Kidney capillary endothelial cell (primary cell): ENCODE measurements around the gene ZNF248.
"Not testable (repeated sequence)": the region's sequence is repeated elsewhere in the genome, so short reads cannot be mapped to it uniquely, and the experiment has no call there.

Experiments
- DNase-seq: peaks from one replicate; pipeline ENCODE4 v3.0.0-alpha.2; 2018; ENCODE audit warnings: low spot score

Gene ZNF248

DNA sequence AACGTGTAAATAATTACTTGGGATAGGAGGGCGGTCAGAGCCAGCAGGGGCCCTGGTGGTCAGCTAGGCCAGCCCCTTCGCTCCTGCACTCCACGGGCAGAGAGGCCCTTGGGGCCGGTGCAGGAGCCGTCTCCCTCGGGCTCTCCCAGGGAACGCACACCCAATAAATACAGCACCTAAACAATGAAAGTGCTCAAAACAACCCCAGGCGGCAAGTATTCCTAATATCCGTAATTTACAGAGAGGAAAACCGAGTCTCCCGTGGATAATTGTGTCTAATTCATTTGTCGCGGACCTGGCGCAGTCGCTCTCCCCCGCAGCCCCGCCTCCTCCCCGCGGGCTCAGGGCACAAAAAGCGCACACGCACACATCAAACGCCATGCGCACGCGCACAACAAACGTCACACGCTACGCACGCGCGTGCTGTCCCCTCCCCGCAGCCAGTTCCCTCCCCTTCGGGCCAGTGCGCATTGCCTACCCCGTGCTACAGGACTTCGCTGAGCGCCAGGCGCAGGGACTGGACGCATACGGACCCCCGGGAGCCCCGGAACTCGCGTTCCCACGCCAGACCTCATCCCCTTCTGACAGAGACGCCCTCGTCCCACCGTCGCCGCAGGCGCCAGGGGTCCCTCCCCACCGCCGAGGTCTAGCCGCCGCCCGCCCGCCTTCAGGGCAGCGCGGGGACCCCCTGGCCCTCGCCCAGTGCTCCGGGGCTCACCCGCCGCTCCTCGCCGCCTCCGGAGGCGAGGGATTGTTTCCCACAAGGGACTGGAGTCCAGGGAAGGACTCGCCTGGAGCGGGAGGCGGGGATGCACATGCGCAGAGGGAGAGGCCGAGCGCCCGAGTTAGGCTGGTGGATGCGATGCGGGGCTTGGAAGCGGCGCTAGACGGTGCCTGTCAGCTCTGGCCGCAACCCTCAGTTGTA, at the start of gene ZNF248:
ZNF248 (minus strand) TSS at position 324 of the 925 bp plus-strand sequence. CDS start 1,300 bp downstream, outside the sequence.
- DNase-seq = peak; percentile 86

- no peak for DNase-seq
Observed at GRCh38 chr10:37906382-37906781, 49.0 kb upstream of the ZNF248 start.

GRCh38 chr10:37896436-37896835, 39.0 kb upstream of the ZNF248 start:
- DNase-seq = no peak

DNA sequence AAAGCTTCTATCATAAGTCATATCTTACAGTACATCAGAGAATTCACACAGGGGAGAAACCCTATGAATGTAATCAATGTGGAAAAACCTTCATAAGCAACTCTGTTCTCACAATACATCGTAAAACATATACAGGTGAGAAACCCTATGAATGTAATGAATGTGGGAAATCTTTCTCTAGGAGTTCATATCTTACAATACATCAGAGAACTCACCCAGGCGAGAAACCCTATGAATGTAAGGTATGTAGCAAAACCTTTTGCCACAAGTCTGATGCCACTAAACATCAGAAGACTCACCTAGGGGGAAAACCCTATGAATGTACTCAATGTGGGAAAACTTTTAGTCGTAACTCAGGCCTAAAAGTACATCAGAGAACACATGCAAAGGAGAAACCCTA, 38.3 kb upstream of the ZNF248 start:
- DNase-seq = no peak

DNA sequence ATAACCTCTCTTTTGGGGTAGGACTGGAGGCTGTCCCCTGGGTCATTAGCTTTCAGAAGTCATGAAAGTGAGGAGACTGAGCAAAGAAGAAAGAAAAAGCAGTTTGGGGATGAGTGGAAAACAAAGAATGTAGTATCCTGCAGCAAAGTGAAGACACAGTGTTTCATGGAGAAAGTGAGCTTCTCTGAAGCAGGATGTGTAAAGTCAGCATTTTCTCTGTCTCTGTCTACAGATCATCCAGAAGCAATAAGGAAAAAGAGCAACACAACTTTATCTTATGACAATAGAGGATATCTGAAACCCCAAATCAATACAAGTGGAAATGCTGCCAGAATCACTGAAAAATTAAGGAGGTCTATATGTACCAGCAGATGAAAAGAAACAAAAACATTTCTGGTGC, 28.4 kb upstream of the ZNF248 start:
- DNase-seq = no peak

DNA sequence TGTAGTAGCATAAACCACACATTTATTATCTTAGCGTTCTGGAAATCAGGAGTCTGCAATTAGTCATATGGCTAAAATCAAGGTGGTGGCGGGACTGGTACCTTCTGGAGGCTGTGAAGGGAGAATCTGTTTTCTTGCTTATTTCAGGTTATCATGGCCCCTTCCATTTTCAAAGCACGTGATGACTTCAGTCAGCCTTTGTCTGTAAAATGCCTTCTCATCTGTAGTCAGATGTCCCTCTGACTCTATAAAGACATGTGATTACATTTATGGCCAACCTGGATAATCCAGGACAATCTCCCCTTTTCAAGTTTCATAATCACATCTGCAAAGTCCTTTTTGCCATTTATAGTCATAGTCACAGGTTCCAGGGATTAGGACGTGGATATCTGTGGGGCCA, 15.5 kb upstream of the ZNF248 start:
- no peak for DNase-seq

DNA sequence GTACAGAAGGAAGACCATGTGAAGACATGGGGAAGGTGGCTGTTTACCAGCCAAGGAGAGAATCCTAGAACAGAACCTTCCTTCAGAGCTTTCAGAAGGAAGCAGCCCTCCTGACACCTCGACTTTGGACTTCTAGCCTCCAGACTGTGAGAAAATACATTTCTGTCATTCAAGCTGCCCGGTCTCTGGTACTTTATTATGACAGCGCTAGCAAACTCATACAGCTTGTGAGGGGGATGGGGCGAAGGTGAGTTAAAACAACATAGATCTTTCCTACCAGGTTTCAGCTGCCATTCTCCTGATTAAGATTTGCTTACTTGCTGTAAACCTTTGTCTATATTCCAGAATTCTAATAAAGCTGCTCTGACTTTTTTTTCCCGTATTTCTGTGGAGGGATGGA, 14.9 kb upstream of the ZNF248 start:
- DNase-seq = no peak

- DNase-seq = no peak
Observed at GRCh38 chr10:37871568-37872251, 14.3 kb upstream of the ZNF248 start.

DNA sequence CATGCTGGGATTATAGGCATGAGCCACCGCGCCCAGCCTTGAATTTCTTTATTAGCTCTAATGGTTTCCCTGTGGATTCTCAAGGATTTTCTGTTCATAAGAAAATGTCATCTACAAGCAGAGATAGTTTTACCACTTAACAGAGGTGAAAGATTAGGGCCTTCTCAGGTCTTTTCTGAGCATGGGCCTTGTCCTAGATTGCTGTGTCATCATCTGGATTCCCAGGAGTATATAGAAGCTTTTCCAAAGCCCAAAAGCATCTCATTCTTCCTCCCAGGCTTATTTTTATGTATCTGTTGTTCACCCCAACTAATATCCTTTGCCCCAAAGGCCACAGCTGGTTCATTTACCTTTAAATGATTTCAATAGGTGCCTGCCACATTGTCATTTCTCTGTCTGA, 13.7 kb upstream of the ZNF248 start:
- no peak for DNase-seq

DNA sequence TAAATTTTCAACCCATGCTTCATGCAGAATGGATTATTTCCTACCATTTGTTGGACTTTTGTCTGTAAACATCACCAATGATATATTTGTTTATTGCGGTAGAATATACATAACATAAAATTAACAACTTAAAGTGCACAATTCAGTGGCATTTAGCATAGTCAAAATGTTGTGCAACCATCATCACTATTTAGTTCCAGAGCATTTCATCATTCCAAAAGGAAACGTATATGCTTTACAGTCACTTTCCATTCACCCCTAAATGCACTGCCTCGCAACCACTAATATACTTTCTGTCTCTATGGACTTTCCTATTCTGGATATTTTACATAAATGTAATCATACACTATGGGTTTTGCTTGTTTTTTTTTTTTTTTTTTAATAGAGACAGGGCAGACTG, 11.4 kb upstream of the ZNF248 start:
- no peak for DNase-seq

DNA sequence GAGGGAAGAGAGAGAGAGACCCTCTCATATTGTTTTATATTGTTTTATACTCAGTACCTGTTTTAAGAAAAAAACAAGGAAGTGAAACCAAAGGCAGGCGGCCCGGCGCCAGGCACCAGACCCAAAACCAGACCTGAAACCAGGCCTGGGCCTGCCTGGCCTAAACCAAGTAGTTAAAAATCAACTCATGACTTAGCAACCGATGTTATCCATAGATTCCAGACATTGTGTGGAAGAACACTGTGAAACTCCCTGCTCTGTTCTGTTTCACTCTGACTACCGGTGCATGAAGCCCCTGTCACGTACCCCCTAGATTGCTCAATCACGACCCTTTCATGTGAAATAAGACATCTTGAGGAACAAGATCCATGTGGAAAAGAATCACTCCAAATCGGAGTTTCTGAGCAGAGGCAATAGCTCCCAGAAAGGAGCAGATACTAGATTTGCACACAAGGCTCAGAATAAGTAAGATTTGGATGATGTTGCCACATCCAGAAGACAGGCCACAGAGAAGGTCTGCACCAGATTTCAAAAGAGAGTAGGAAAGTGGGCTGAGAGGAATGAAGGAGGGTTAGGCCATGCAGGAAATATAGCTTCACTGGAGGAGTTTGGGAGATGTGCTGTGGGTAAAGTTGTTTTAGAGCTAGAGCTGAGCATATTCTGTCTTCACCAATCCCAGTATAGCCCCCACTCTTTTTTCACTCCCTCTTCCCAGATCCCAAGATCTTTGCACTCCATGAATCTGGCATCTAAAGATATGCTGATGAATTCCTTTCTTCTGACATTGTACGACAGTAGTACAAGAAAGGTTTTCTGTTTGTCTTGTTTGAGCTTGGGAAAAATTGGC, 8.8 kb upstream of the ZNF248 start:
- no peak for DNase-seq

DNA sequence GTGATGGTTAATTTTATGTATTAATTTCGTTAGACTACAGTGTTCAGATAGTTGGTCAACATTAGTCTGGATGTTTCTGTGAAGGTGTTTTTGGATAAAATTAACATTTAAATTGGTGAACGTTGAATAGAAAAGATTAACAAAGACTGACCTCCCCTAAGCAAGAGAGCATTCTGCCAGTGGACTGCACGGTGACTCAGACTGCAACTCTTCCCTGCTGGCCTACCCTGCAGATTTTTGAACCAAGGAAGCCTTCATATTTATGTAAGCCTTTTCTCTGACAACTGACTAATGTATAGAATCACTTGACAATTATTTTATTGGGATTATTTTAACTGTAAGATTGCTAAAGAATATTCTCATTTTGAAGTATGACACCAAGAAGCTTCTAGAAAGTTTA, 7.9 kb upstream of the ZNF248 start:
- no peak for DNase-seq

DNA sequence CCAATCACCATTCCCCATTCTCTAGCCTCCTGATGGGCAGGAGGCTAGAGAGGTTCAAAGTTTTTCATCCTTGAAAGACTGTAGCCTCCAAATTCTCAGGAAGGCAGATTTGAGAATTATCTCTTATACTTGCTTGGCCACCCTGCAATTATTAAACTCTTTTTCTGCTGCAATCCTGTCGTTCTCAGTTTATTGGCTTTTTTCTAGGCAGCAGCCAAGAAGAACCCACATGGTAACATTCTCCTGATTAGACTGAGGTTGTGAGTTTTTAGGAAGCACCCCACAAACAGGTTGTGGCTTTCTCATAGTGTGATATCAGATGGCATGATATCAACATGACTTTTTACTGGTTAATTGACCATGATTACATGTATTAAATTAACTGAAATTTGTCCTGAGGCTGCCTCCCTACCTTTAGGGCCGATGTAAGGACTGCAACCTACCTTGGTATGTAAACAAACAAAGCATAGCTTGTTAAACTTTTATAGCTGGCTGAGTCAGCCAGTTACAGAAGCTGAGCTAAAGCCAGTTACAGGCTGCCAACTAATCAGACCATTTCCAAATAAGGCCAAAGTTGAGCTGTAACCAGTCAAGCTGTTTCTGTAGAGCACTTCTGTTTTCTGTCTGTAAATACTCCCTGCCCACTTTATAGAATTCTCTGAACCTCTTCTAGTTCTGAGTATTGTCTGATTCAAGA, 3.2 kb upstream of the ZNF248 start:
- no peak for DNase-seq

- not testable (repeated sequence) for DNase-seq
Observed at GRCh38 chr10:37859270-37859669, 1.9 kb upstream of the ZNF248 start.

- DNase-seq = peak; percentile 16
Observed at GRCh38 chr10:37856881-37857286, 526 bp downstream of the ZNF248 start.

DNA sequence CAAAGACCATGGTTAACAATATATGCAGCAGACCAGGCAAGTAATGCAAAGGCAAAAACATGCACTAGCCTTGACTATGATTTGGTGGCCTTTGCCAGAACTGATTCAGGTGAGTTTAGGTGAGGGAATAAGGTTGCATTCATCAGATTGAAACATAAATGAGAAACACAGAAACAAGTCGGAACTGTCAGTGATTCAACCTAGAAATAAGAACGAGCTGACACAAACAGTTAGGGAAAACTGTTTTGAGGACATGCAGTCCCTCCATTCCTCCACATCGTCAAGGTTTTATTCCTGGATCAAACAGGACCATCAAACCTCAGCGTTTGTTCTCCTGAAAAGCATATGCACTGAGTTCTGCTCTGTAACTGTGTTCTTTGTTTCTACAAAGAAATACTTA, 1.8 kb downstream of the ZNF248 start:
- no peak for DNase-seq

GRCh38 chr10:37854626-37855025, 2.8 kb downstream of the ZNF248 start:
- no peak for DNase-seq

DNA sequence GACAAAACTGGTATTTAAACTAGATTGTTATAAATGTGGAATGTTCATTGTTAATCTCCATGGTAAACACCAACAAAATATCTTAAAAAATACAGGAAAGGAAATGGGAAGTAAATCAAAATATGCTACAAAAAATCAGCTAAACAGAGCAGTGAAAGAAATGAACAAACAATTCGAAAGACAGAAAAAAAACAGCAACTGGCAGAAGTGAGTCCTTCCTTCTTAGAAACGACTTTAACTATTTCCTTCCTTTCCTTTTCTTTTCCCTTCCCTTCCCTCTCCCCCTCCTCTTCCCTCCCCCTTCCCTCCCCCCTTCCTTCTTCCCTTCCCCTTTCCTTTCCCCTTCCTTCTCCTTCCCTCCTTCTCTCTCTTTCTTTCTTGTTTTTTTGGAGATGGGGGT, 12.8 kb downstream of the ZNF248 start:
- no peak for DNase-seq

GRCh38 chr10:37839243-37839642, 18.2 kb downstream of the ZNF248 start:
- no peak for DNase-seq

GRCh38 chr10:37831495-37832333, 25.7 kb downstream of the ZNF248 start:
- DNase-seq = no peak

- no peak for DNase-seq
Observed at GRCh38 chr10:37826806-37827205, 30.6 kb downstream of the ZNF248 start.
